IPS DF 19.7 (cell line): Measurements from ENCODE around the gene CILP2.

Source experiments
- DNase-seq: peaks from one replicate; pipeline ENCODE4 v3.0.0-alpha.2; 2013; ENCODE audit warnings: low read depth, low spot score

CILP2 gene

GRCh38 chr19:19528721-19529490 lies 9.2 kb upstream of the CILP2 start, which contains the start of gene YJEFN3:
Gene YJEFN3 (plus strand): TSS chr19:19528911. CDS start chr19:19528933, 22 bp downstream.
- no peak for DNase-seq

- no peak for DNase-seq
These were observed 8.2 kb upstream of the CILP2 start for GRCh38 chr19:19529783-19530422.

GRCh38 chr19:19530423-19530804 lies 7.7 kb upstream of the CILP2 start:
- no peak for DNase-seq

- no peak for DNase-seq
These were observed 7.2 kb upstream of the CILP2 start for GRCh38 chr19:19530889-19531288.

GRCh38 chr19:19531951-19532805 lies 5.9 kb upstream of the CILP2 start:
- DNase-seq = no peak

GRCh38 chr19:19532806-19533701 lies 5.0 kb upstream of the CILP2 start:
- DNase-seq = no peak

- no peak for DNase-seq
These were observed 4.2 kb upstream of the CILP2 start for GRCh38 chr19:19533841-19534240.

GRCh38 chr19:19534556-19535265 lies 3.4 kb upstream of the CILP2 start:
- DNase-seq = no peak

GRCh38 chr19:19535311-19536191 lies 2.5 kb upstream of the CILP2 start:
- DNase-seq = no peak

GRCh38 chr19:19537075-19538048 lies 703 bp upstream of the CILP2 start:
- no peak for DNase-seq

- no peak for DNase-seq
These were observed 711 bp downstream of the CILP2 start for GRCh38 chr19:19538785-19539166.

GRCh38 chr19:19539698-19540063 lies 1.6 kb downstream of the CILP2 start:
- no peak for DNase-seq

GRCh38 chr19:19540064-19540714 lies 2.1 kb downstream of the CILP2 start:
- DNase-seq = no peak

GRCh38 chr19:19540715-19541515 lies 2.9 kb downstream of the CILP2 start:
- DNase-seq = peak; percentile 83

- no peak for DNase-seq
These were observed 3.6 kb downstream of the CILP2 start for GRCh38 chr19:19541616-19542015.

- no peak for DNase-seq
These were observed 4.4 kb downstream of the CILP2 start for GRCh38 chr19:19542507-19542906.

GRCh38 chr19:19543101-19543500 lies 5.0 kb downstream of the CILP2 start:
- DNase-seq = no peak
